ENCODE measurements around the gene ECI2. TPM values are rescaled to one million over a fixed set of nuclear protein-coding genes. Genes with fewer than 3 reads are reported as not detected.
A peak's percentile ranks its signal among the peaks of the same experiment; 100 is the strongest.
"Not testable (repeated sequence)": the region's sequence is repeated elsewhere in the genome, so short reads cannot be mapped to it uniquely, and the experiment has no call there.

Gene ECI2
- total RNA-seq, 1 experiment from 2014 or later = 235 TPM

GRCh38 chr6:4139272-4139671 lies 3.9 kb upstream of the ECI2 start:
- DNase-seq (ENCODE audit: low spot score) = peak; percentile 41

- DNase-seq (ENCODE audit: low spot score) = no peak
These were observed 2.8 kb upstream of the ECI2 start for GRCh38 chr6:4138186-4138585.

- DNase-seq (ENCODE audit: low spot score) = no peak
These were observed 1.0 kb upstream of the ECI2 start for GRCh38 chr6:4136354-4136831.

GRCh38 chr6:4135665-4136353 lies 434 bp upstream of the ECI2 start:
- DNase-seq (ENCODE audit: low spot score) = peak; percentile 89

- peak; percentile 33 for DNase-seq (ENCODE audit: low spot score)
These were observed 1.2 kb downstream of the ECI2 start for GRCh38 chr6:4133941-4134838.

- no peak for DNase-seq (ENCODE audit: low spot score)
These were observed 4.9 kb downstream of the ECI2 start for GRCh38 chr6:4130357-4130987.

- peak; percentile 35 for DNase-seq (ENCODE audit: low spot score)
These were observed 5.9 kb downstream of the ECI2 start for GRCh38 chr6:4129446-4129845.

- peak; percentile 86 for DNase-seq (ENCODE audit: low spot score)
These were observed 6.6 kb downstream of the ECI2 start for GRCh38 chr6:4128748-4129147.

- DNase-seq (ENCODE audit: low spot score) = no peak
These were observed 7.3 kb downstream of the ECI2 start for GRCh38 chr6:4128072-4128471.

- peak; percentile 92 for DNase-seq (ENCODE audit: low spot score)
These were observed 9.2 kb downstream of the ECI2 start for GRCh38 chr6:4125933-4126864.

- no peak for DNase-seq (ENCODE audit: low spot score)
These were observed 9.9 kb downstream of the ECI2 start for GRCh38 chr6:4125500-4125899.

- DNase-seq (ENCODE audit: low spot score) = no peak
These were observed 11.0 kb downstream of the ECI2 start for GRCh38 chr6:4124351-4124750.

- no peak for DNase-seq (ENCODE audit: low spot score)
These were observed 19.6 kb downstream of the ECI2 start for GRCh38 chr6:4115741-4116140.

GRCh38 chr6:4114123-4114522 lies 21.3 kb downstream of the ECI2 start:
- DNase-seq (ENCODE audit: low spot score) = no peak

GRCh38 chr6:4113649-4114048 lies 21.7 kb downstream of the ECI2 start:
- no peak for DNase-seq (ENCODE audit: low spot score)

- no peak for DNase-seq (ENCODE audit: low spot score)
These were observed 23.0 kb downstream of the ECI2 start for GRCh38 chr6:4112366-4112765.

- DNase-seq (ENCODE audit: low spot score) = not testable (repeated sequence)
These were observed 26.0 kb downstream of the ECI2 start for GRCh38 chr6:4109363-4109815.

- DNase-seq (ENCODE audit: low spot score) = no peak
These were observed 26.7 kb downstream of the ECI2 start for GRCh38 chr6:4108561-4109093.

- no peak for DNase-seq (ENCODE audit: low spot score)
These were observed 27.5 kb downstream of the ECI2 start for GRCh38 chr6:4107873-4108272.

GRCh38 chr6:4105980-4106536 lies 29.3 kb downstream of the ECI2 start:
- no peak for DNase-seq (ENCODE audit: low spot score)

- peak; percentile 39 for DNase-seq (ENCODE audit: low spot score)
These were observed 31.4 kb downstream of the ECI2 start for GRCh38 chr6:4103929-4104328.

All from A172 (cell line).